Nephron progenitor cell (in vitro differentiated cells): ENCODE data around the gene FARP1.

Source experiments
- DNase-seq: peaks from one replicate; pipeline ENCODE4 v3.0.0; 2021
- H3K27ac Mint-ChIP-seq: 2 replicates; pipeline ENCODE4 v1.8.0; 2021; ENCODE audit warnings: mild to moderate bottlenecking, moderate library complexity, mixed read lengths
- H3K27me3 Mint-ChIP-seq: 2 replicates; pipeline ENCODE4 v1.8.0; 2021; ENCODE audit warnings: mild to moderate bottlenecking, low read depth, mixed read lengths; ENCODE audit not compliant: poor library complexity
- H3K36me3 Mint-ChIP-seq: 2 replicates; pipeline ENCODE4 v1.8.0; 2021; ENCODE audit warnings: low read depth, mixed read lengths
- H3K4me1 Mint-ChIP-seq: 2 replicates; pipeline ENCODE4 v1.8.0; 2021; ENCODE audit warnings: mixed read lengths
- H3K4me3 Mint-ChIP-seq: 2 replicates; pipeline ENCODE4 v1.8.0; 2021; ENCODE audit warnings: mild to moderate bottlenecking, moderate library complexity, mixed read lengths
- H3K9me3 Mint-ChIP-seq: 2 replicates; pipeline ENCODE4 v1.8.0; 2021; ENCODE audit warnings: mild to moderate bottlenecking, moderate library complexity, mixed read lengths
- TF ChIP-seq, protein P1 (sequence below): fragments of 200-600 bp; sonication (generic); IDR thresholded peaks from 2 replicates; pipeline ENCODE4 v1.5.0; 2021; ENCODE audit warnings: antibody characterized with exemption

The FARP1 gene

DNA sequence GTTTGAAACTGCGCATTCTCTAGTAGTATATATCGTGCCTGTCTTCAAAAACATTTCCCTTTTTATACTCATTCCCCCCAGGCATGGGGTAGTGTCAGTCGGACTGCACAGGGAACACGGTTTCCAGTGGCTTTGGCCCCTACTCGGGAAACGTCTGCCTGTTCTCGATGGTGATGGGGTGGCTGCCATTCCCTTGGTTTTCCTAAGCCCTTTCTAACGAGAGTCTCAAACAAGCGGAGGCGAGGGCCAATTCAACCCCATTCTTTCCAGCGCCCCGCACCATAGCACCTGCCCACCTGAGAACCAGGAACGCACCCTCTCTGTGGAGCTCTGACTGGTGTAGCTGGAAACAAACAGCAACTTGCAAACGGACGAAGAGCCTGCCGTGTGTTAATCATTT, 306.4 kb downstream of the FARP1 start:
- Mint-ChIP-seq H3K4me3 (no peak overlapping the region), H3K4me1 (peaks cover 41% of the 10 kb centered on the region)
- DNase-seq: no peak

DNA sequence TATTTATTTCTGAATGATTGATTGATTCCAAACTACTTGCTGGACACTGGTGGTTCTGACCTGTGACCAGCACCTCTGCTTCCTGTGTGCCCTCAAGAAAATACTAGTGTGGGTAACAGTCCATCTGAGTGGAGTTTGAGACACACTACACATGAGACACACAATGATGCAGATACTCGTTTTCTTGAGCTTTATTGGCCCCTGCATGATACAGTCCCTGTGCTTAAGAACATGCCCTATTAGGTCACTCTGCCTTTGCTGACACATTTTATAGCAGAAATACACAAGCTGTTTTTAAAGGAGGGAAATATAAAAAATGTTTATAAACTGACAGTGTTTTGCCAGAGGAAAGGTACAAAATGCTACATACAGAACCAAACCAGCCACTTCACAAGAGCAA, 307.1 kb downstream of the FARP1 start:
- no peak for DNase-seq
- Mint-ChIP-seq H3K4me3 (no peak overlapping the region), H3K27ac (peak overlapping the region; percentile 93), H3K36me3 (peaks cover 67% of the 10 kb centered on the region), H3K9me3 (no peaks in the 10 kb centered on the region), H3K27me3 (peaks cover 9% of the 10 kb centered on the region), H3K4me1 (peaks cover 40% of the 10 kb centered on the region)
- TF ChIP-seq, protein P1, sequence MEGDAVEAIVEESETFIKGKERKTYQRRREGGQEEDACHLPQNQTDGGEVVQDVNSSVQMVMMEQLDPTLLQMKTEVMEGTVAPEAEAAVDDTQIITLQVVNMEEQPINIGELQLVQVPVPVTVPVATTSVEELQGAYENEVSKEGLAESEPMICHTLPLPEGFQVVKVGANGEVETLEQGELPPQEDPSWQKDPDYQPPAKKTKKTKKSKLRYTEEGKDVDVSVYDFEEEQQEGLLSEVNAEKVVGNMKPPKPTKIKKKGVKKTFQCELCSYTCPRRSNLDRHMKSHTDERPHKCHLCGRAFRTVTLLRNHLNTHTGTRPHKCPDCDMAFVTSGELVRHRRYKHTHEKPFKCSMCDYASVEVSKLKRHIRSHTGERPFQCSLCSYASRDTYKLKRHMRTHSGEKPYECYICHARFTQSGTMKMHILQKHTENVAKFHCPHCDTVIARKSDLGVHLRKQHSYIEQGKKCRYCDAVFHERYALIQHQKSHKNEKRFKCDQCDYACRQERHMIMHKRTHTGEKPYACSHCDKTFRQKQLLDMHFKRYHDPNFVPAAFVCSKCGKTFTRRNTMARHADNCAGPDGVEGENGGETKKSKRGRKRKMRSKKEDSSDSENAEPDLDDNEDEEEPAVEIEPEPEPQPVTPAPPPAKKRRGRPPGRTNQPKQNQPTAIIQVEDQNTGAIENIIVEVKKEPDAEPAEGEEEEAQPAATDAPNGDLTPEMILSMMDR: no peak

More for the DNA sequence above, 306.4 kb downstream of the FARP1 start:
- Mint-ChIP-seq H3K36me3 (peaks cover 60% of the 10 kb centered on the region), H3K27me3 (peaks cover 6% of the 10 kb centered on the region), H3K9me3 (no peaks in the 10 kb centered on the region), H3K27ac (peak overlapping the region; percentile 93)
- TF ChIP-seq, protein P1: no peak

DNA sequence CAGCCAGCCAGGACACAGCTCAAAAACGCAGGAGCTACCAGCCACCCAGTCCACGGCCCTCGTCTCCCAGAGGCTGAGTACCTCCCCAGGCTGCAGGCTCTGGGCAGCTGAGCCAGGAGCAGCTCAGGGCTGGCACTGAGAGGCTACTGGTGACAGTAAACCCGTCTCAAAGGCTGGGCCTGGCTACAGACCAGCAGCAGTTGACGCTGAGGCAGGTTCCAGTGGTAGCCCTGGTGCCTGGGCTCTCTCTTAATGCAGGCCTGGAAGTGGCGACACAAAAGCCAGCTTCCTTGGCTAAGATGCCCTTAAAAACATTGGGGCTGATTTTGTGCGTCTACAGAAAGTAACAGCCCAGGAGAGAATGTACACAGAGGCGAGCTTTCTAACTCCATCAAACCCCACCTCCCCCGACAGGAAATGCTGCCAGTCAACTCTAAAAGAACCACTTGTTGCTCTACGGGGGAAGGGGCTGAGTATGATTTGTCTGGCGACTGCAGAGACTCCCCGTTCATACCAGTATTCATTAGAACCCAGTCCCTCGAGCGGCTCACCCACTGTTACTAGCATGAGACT, 307.7 kb downstream of the FARP1 start:
- no peak for DNase-seq
- H3K36me3 Mint-ChIP-seq: peaks cover 73% of the 10 kb centered on the region
- no peaks in the 10 kb centered on the region for H3K9me3 Mint-ChIP-seq
- H3K4me1 Mint-ChIP-seq: peaks cover 43% of the 10 kb centered on the region
- TF ChIP-seq, protein P1: no peak
- H3K27me3 Mint-ChIP-seq: peaks cover 9% of the 10 kb centered on the region
- H3K27ac Mint-ChIP-seq: peak overlapping the region; percentile 93
- H3K4me3 Mint-ChIP-seq: no peak overlapping the region

DNA sequence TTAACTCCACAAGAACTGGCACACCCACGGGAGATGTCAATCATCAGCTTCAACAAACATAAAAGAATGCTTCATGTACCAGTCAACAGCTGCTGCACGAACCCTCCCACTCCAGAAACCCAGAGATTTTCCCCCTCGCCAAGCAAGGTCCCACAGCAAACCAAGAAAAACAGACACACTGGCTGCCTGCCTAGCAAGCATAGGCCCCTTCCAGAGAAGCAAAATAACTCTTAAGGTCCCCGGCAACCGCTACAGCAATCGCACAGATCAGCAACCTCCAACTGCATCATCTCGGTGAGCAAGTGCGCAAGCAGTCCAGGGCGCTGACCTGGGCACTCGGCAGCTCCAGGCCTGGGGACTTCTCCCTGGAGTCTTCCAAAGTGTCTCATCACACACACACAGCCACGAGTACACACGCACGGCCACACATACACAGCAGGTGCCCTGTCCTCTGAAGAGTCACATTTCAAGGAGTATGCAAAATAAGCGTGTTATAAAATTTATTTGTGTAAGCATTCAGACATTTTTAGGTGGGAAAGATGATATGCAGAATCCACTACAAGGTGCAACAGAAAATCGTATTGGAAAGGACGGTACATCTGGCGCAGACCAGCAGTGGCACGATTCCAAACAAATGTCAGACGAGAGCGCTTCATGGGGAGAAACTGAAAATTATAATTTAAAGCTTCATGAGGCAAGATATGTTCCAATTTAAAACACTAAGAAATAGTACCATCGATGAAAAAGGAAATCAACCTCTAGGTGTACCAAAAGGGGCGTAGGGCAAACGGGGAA, 309.0 kb downstream of the FARP1 start:
- H3K4me3 Mint-ChIP-seq: no peak overlapping the region
- peaks cover 75% of the 10 kb centered on the region for H3K36me3 Mint-ChIP-seq
- no peak for DNase-seq

DNA sequence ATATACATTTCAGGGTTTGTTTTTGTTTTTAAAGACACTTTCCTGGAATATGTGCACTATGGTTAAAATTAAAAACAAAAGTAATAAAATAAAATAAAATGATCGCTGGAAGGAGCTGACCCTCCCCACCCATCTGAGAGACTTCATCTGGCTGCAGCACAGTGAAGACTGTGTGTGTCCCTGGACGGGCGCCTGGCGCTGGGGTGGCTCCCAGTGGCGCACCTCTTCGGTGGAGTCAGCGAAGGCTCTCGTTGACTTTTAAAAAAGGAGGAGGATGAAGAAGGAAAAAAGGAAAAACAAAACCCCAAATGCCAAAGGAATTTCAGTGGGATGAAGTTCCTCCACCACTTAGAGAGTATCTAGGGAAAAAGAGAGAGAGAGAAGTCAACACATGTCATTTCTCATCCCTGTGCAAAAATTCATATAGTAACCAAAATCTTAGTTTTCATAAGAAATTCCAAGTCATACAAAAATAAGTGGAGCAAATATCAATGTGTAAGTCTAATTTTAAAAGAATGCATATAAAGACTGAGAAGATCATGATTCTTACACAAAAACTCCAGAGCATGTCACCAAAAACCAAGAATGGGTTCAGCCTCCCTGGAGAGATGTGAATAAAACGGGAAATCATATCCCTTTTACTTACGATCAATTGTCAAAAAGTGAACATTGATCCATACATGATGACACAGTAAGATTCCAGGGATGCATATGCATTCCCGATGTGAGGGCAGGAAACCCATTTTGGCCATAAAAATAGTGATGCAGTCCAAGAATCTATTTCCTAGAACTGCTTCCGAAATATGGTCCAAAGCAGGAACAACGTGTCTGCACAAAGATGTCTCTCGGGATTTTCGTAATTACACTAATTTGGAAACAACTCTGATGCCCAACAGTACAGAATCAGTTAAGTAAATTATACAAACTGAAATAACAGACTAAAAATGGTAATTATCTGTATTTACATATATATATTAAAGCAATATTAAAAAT, 310.3 kb downstream of the FARP1 start:
- Mint-ChIP-seq H3K36me3 (peaks cover 67% of the 10 kb centered on the region), H3K4me3 (no peak overlapping the region), H3K4me1 (peaks cover 64% of the 10 kb centered on the region), H3K27me3 (peaks cover 6% of the 10 kb centered on the region), H3K27ac (peak overlapping the region; percentile 48), H3K9me3 (no peaks in the 10 kb centered on the region)
- no peak for DNase-seq
- TF ChIP-seq, protein P1: no peak

More for the DNA sequence above, 309.0 kb downstream of the FARP1 start:
- no peaks in the 10 kb centered on the region for H3K9me3 Mint-ChIP-seq
- TF ChIP-seq, protein P1: no peak
- peak overlapping the region; percentile 93 for H3K27ac Mint-ChIP-seq
- H3K4me1 Mint-ChIP-seq: peaks cover 56% of the 10 kb centered on the region
- peaks cover 6% of the 10 kb centered on the region for H3K27me3 Mint-ChIP-seq
